ENCODE measurements around the gene ARGLU1. TPM values are rescaled to one million over a fixed set of nuclear protein-coding genes. Genes with fewer than 3 reads are reported as not detected.

ARGLU1 gene
- total RNA-seq, 4 donors from 2014 or later, result 46.7 to 77.2 (median 62.6) TPM

GRCh38 chr13:106528718-106529414, 39.1 kb downstream of the ARGLU1 start:
- 96% methylated on average over 7 of the region's 7 CpGs for WGBS
- intact Hi-C loops (cut with DNase I), result no loop called here
- no peaks in the 10 kb centered on the region for H3K36me3 ChIP-seq
- TF ChIP-seq POLR2A (IDR thresholded peaks at IDR 0.05; ENCODE audit: low read depth) (no peak), CTCF (IDR thresholded peaks at IDR 0.05) (no peak), EP300 (IDR thresholded peaks at IDR 0.05) (no peak), POLR2AphosphoS5 (IDR thresholded peaks at IDR 0.05) (no peak)
- H3K4me3 ChIP-seq, result no peak overlapping the region
- H3K27me3 ChIP-seq, result no peaks in the 10 kb centered on the region
- no peak overlapping the region for H3K27ac ChIP-seq (replicated peaks in 1 of 4)
- DNase-seq (ENCODE audit: extremely low spot score), result no peak
- peaks cover 14 to 47% (median 37%) of the 10 kb centered on the region in 4 donors for H3K4me1 ChIP-seq
- no peaks in the 10 kb centered on the region for H3K9me3 ChIP-seq

GRCh38 chr13:106527826-106528225, 40.1 kb downstream of the ARGLU1 start:
- H3K27ac ChIP-seq (replicated peaks in 1 of 4), result no peak overlapping the region
- H3K4me1 ChIP-seq, result peaks cover 14 to 57% (median 38%) of the 10 kb centered on the region in 4 donors
- intact Hi-C loops (cut with DNase I), result no loop called here
- H3K36me3 ChIP-seq, result no peaks in the 10 kb centered on the region
- H3K27me3 ChIP-seq, result no peaks in the 10 kb centered on the region
- no peak for DNase-seq (ENCODE audit: extremely low spot score)
- WGBS, result 68% methylated on average over 2 of the region's 2 CpGs
- no peak overlapping the region for H3K4me3 ChIP-seq
- no peaks in the 10 kb centered on the region for H3K9me3 ChIP-seq
- TF ChIP-seq POLR2A (IDR thresholded peaks at IDR 0.05; ENCODE audit: low read depth) (no peak), CTCF (IDR thresholded peaks at IDR 0.05) (no peak), EP300 (IDR thresholded peaks at IDR 0.05) (no peak), POLR2AphosphoS5 (IDR thresholded peaks at IDR 0.05) (no peak)

DNA sequence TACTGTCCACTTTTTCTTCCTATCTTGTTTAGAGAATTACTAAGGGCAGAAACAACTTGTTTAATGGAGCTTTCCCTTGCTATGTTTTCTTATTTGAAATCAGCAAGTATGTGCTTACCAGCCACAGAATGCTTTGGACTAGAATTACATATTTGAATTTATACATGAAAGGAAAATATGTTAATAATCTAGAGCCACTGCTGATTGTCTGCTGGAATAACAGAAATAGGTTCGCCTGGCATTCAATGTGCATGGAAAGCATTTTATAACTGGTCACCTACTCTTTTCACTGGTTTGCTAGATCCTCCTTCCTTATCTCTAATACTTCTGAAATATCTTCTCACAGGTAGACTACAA, 40.5 kb downstream of the ARGLU1 start:
- Histone ChIP-seq H3K9me3 (no peaks in the 10 kb centered on the region), H3K27ac (replicated peaks in 1 of 4) (no peak overlapping the region), H3K36me3 (no peaks in the 10 kb centered on the region), H3K4me3 (no peak overlapping the region), H3K4me1 (peaks cover 10 to 56% (median 38%) of the 10 kb centered on the region in 4 donors), H3K27me3 (no peaks in the 10 kb centered on the region)
- DNase-seq (ENCODE audit: extremely low spot score), result no peak
- no peak for TF ChIP-seq POLR2AphosphoS5 (IDR thresholded peaks at IDR 0.05)
- intact Hi-C loops (cut with DNase I), result no loop called here
- WGBS, result 95% methylated on average over 1 of the region's 1 CpG

DNA sequence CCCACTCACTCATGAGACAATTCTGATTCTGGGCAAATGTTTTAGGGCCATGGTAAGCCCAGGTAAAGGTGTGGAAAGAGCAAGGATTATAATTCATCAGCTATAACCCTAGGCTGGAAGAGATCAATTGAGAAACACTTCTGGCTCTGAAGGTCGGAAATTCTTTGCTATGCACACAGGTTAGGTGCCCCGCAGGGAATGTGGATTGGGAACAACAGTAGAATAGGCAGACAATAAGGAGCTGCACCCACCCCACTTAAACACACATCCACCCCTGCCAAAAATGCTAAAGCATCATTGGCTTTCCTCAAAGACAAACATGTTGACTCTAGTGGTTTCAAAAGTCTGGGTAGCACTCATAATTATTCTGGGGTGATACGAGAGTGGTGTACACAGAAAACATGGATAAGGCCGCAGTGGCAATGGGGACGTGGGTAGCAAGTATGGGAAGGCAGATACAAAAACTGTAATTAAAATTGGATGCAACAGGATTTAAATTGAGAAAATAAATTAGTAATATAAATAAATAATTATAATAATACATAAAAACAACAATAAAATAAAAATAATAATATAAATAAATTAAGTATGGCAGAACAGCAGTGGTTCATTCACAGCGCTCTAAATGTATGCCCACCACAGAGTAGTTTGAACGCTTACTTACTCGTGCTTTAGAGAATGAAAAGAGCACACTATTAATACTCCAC, 41.0 kb downstream of the ARGLU1 start:
- Histone ChIP-seq H3K27me3 (no peaks in the 10 kb centered on the region), H3K27ac (replicated peaks in 1 of 4) (no peak overlapping the region), H3K4me1 (peaks cover 8 to 51% (median 35%) of the 10 kb centered on the region in 4 donors), H3K9me3 (no peaks in the 10 kb centered on the region), H3K4me3 (no peak overlapping the region), H3K36me3 (no peaks in the 10 kb centered on the region)
- 93% methylated on average over 8 of the region's 8 CpGs for WGBS
- intact Hi-C loops (cut with DNase I), result no loop called here
- no peak for DNase-seq (ENCODE audit: extremely low spot score)
- no peak for TF ChIP-seq CTCF (IDR thresholded peaks at IDR 0.05)
- no peak for TF ChIP-seq POLR2AphosphoS5 (IDR thresholded peaks at IDR 0.05)
- no peak for TF ChIP-seq POLR2A (IDR thresholded peaks at IDR 0.05; ENCODE audit: low read depth)

- Histone ChIP-seq H3K27me3 (no peaks in the 10 kb centered on the region), H3K36me3 (no peaks in the 10 kb centered on the region), H3K27ac (replicated peaks in 1 of 4) (no peak overlapping the region), H3K4me3 (no peak overlapping the region), H3K4me1 (peaks cover 8 to 40% (median 25%) of the 10 kb centered on the region in 4 donors), H3K9me3 (no peaks in the 10 kb centered on the region)
- DNase-seq (ENCODE audit: extremely low spot score), result no peak
- WGBS, result 88% methylated on average over 1 of the region's 3 CpGs
- TF ChIP-seq EP300 (IDR thresholded peaks at IDR 0.05) (no peak), POLR2AphosphoS5 (IDR thresholded peaks at IDR 0.05) (no peak), POLR2A (IDR thresholded peaks at IDR 0.05; ENCODE audit: low read depth) (no peak)
- intact Hi-C loops (cut with DNase I), result no loop called here
These were observed 42.1 kb downstream of the ARGLU1 start for GRCh38 chr13:106525865-106526264.
